Fibroblast of peridontal ligament (primary cell): Measurements from ENCODE around the gene PTGFRN.
A peak's percentile ranks its signal among the peaks of the same experiment; 100 is the strongest.
"Not testable (repeated sequence)": the region's sequence is repeated elsewhere in the genome, so short reads cannot be mapped to it uniquely, and the experiment has no call there.

Experiments used
- DNase-seq: peaks from one replicate; pipeline ENCODE4 v3.0.0-alpha.2; 2010; ENCODE audit errors: extremely low read depth

PTGFRN gene

GRCh38 chr1:116909512-116910378, at the start of gene PTGFRN:
TSS of gene PTGFRN (plus strand) at chr1:116909916. CDS start at chr1:116910204, 288 bp downstream.
- peak; percentile 9 for DNase-seq

DNA sequence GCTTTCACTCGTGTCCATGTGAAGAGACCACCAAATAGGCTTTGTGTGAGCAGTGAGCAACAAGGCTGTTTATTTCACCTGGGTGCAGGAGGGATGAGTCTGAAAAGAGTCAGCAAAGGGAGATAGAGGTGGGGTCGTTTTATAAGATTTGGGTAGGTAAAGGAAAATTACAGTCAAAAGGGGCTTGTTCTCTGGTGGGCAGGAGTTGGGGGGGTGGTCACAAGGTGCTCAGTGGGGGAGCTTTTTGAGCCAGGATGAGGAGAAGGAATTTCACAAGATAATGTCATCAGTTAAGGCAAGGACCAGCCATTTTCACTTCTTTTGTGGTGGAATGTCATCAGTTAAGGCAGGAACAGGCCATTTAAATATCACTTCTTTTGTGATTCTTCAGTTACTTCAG, 49.5 kb upstream of the PTGFRN start:
- not testable (repeated sequence) for DNase-seq

- no peak for DNase-seq
Observed at GRCh38 chr1:116861137-116861536, 48.6 kb upstream of the PTGFRN start.

DNA sequence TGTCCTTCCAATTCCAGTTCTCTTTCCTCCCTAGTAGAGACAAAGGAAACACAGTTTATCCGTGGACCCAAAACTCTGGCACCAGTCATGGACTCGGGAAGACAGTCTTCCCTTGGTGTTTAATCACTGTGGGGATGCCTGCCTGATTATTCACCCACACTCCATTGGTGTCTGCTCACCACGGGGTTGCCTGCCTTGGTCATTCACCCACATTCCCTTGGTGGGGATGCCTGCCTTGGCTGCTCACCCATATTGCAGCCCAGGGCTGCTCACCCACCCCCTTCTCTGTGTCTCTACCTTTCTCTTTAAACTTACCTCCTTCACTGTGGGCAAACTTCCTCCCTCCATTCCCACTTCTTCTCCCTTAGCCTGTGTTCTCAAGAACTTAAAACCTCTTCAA, 46.7 kb upstream of the PTGFRN start:
- DNase-seq = not testable (repeated sequence)

GRCh38 chr1:116866478-116866877, 43.2 kb upstream of the PTGFRN start:
- not testable (repeated sequence) for DNase-seq

DNA sequence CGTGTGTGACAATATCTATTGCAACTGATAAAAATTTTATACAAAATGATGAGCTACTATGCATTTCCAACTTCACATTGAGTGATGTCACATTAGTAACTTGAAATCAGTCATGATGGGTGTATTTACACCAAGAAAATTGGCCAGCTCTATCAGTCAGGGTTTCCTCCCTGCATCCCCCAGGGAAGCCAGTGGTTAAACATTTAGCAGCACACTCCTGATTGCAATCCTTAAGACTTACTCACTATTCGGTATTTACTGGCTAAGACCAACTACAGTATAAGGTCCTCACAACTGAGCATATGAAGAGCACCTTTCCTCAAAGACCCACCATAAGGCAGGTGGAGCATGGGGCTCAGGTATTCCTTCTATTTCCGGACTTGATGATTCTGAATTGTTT, 41.3 kb upstream of the PTGFRN start:
- DNase-seq = no peak

- DNase-seq = no peak
Observed at GRCh38 chr1:116869611-116870010, 40.1 kb upstream of the PTGFRN start.

DNA sequence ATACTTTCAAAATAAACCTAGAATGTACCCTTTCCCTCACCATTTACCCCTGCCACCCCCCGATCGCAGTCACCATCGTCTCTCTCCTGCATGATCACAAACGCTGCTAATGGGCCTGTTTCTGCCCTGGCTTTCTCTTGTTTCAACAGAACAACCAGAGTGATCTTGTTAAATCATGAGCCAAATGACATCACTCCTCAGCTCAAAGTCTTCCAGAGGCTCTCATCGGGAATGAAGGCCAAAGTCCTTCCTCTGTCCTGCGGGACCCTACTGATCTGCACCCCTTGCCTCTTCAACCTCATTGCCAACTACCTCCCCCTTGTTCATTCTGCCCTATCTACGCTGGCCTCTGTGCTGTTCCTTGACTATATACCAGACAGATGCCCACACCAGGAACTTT, 39.4 kb upstream of the PTGFRN start:
- no peak for DNase-seq

- no peak for DNase-seq
Observed at GRCh38 chr1:116871779-116872146, 38.0 kb upstream of the PTGFRN start.

- DNase-seq = no peak
Observed at GRCh38 chr1:116873680-116874271, 35.9 kb upstream of the PTGFRN start.

DNA sequence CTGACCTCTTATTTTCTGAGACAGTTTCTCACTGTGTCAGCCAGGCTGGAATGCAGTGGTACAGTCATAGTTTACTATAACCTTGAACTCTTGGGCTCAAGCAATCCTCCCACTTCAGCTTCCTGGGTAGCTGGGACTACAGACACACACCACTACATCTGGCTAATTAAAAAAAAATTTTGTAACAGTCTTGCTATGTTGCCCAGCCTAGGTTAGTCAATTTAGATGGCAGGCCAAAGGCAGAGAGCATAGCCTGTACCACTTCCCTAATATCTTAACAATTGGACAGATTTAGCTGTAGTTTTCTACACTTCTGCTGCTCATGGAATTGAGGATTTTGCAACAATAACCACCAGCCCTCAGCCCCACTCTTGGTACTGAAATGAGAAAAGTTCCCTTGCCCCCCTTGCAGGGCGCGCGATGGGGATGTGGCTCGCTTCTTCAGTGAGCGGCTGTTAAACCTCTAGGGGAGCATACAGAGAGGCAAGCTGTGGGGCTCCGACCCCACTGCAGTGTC, 34.9 kb upstream of the PTGFRN start:
- no peak for DNase-seq

GRCh38 chr1:116875391-116875790, 34.3 kb upstream of the PTGFRN start:
- DNase-seq = no peak

- not testable (repeated sequence) for DNase-seq
Observed at GRCh38 chr1:116875946-116876345, 33.8 kb upstream of the PTGFRN start.

DNA sequence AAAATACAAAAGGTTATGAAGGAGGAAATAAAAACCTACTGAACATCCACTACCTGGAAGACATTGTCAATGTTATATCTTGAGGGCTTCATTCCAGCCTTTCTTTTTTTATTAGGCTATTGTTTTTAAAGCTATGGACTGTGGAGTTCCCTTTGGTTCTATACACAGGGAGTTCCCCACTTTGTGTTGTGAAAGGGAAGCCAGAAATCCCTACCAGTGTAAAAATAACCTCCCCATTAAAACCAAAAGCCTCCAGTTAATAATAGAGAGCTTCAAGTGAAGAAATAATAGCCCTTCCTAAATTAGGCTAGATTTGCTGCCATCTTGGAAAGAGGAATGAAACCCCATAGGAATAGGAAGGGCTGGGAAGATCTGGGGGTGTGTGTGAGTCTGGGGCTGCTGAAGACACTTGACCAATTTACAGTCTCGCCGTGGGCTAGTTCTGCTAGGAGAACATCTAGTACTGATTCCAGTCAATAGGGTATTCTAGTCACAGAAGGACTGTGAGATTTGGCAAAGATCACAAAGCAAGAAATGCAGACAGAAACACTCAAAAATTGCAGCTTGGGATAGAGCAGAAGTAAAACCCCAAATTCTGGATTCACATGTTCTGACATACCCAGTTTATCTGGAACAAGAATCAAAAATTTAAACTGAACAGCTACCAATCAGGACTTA, 32.4 kb upstream of the PTGFRN start:
- DNase-seq = no peak

DNA sequence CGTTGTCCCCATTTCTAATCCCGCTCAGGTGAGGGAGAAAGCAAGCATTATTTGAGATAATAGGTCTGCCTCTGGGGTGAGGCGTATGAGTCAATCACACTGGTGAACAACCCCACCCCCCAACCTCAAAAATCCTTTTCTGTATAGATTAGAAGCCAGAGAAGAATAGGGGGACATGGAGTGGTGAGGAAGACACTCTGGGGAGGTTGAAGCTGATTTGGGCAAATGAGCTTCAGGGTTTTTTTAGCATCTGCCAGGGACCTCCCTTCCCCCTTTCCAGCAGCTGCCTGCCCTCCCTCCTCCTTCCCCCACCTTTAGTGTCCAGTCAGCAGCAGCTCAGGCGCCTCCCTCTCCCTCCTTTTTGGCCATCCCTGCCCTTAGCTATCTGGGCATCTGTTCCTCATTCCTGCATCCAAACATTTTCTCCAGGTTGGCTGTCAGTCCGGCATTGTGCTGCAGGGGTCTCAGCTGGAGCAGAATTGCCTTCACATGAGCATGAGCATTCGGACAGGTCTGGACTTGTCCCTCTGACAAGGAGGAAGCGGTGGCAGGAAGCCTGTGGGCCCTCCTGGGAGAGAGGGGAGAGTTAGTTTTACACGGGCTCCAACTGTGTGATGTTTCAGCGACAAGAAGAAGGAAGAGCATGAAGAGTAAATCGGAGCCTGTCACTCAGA, 30.8 kb upstream of the PTGFRN start:
- DNase-seq = peak; percentile 14

- no peak for DNase-seq
Observed at GRCh38 chr1:116879478-116880133, 30.1 kb upstream of the PTGFRN start.

DNA sequence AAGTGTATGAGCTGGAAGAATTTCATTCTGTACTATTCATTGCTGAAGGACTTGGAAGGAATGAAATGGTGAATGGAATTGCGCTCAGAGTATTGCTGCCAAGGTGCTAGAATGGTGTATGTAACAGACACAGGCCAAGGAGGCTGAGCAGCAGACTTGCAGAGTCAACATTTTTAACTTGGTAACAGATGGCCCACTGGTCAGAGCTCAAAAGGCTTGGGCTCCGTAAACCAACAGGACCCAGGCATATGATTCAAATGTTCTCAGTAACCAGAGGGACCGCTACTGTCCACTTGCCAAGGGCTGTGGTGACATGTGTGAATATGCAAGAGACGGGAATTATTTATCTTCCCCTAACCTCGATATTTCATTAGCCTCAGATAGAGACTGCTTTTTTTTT, 28.8 kb upstream of the PTGFRN start:
- no peak for DNase-seq

DNA sequence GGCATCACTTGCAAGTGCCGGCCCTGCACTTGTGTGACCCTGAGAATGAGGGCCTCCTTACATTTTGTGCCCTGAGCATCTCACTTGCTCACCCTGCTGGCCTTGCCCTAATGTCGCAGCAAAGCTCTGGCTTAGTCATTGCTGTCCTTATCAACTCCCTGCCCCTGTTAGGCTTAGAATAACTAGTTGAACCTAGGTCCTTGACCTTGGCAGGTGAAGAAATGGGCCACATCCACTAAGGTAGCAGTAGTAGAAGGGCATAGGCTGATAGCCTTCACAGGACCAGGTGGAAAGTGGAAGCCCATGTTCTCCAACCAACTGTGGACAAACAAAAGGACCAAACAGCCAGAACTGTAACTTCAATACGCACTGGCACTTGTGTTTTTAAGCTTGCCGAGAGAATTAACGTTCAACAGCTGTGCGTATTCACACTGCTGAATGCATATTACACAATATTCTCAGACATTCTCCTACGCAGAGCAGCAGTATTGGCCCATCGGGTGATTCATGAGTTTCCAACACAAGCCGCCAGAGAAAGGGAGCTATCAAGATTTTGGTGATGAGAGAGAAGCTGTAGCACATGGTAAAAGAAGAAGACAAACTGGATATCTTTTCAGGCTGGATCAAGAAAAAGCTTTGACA, 27.7 kb upstream of the PTGFRN start:
- DNase-seq = no peak

DNA sequence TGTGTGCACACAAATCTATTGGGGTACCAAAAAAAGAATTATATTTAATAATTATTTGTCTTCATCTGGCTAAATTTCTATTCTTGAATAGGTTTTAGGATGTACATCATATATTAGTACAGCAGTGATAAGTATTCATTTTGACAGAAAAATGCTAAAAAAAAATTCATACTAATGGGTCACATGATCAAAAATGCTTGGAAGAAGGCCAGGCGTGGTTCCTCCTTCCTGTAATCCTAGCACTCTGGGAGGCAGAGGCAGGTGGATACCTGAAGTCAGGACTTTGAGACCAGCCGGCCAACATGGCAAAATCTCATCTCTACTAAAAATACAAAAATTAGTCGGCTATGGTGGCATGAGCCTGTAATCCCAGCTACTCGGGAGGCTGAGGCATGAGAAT, 26.9 kb upstream of the PTGFRN start:
- no peak for DNase-seq

DNA sequence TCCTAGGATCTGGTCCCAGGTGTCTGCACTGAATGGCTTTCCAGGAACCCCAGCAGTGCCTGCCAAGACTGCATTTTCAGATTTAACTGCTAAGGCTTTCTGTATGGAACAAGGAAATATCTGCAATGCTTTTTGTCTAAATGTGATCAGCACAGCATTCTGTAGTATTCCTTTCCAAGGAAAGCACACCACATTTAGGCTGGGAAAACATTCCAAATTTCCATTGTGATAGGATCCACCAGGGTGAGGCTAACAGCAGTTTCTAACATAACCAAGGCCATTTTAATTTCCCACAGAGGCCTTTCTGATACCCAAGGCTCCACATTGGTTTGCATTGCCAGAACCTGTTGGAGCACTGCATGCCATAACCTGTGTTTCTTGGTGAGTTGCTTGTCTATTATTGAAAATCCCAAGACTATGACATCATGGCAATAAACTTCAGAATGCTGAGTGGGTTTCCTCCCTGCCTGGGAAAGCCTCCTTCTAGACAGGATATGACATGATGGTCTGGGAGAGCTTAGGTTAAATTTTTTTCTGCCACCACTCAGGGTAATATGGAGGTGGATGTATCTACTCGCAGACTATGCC, 23.3 kb upstream of the PTGFRN start:
- no peak for DNase-seq

- DNase-seq = no peak
Observed at GRCh38 chr1:116887212-116887611, 22.5 kb upstream of the PTGFRN start.
